HEK293 (cell line): Measurements from ENCODE around the gene MCM3AP.

Source experiments
- GLI4 ChIP-seq: fragments of 450-650 bp; formaldehyde crosslinking; IDR thresholded peaks from 2 replicates; pipeline ENCODE4 v1.5.1; 2016; ENCODE audit warnings: missing biosample characterization, missing genetic modification characterization
- INSM2 ChIP-seq: fragments of 450-650 bp; formaldehyde crosslinking; IDR thresholded peaks from 2 replicates; pipeline ENCODE4 v1.5.1; 2016; ENCODE audit warnings: missing biosample characterization, missing genetic modification characterization
- KLF10 ChIP-seq: fragments of 450-650 bp; IDR thresholded peaks from 2 replicates; pipeline ENCODE4 v1.5.1; 2018; ENCODE audit warnings: missing biosample characterization, mild to moderate bottlenecking, missing genetic modification characterization
- KLF9 ChIP-seq: fragments of 450-650 bp; formaldehyde crosslinking; IDR thresholded peaks from 2 replicates; pipeline ENCODE4 v1.5.1; 2016; ENCODE audit warnings: missing biosample characterization, missing genetic modification characterization, low read depth
- SALL2 ChIP-seq: fragments of 450-650 bp; formaldehyde crosslinking; IDR thresholded peaks from 2 replicates; pipeline ENCODE4 v1.5.0; 2017; ENCODE audit warnings: missing biosample characterization, mild to moderate bottlenecking, missing genetic modification characterization, borderline replicate concordance
- SCRT2 ChIP-seq: fragments of 450-650 bp; formaldehyde crosslinking; IDR thresholded peaks from 2 replicates; pipeline ENCODE4 v1.5.1; 2016; ENCODE audit warnings: missing biosample characterization, missing genetic modification characterization
- TSHZ1 ChIP-seq: fragments of 450-650 bp; formaldehyde crosslinking; IDR thresholded peaks from 2 replicates; pipeline ENCODE4 v1.5.1; 2016; ENCODE audit warnings: missing biosample characterization, missing genetic modification characterization, borderline replicate concordance
- YY2 ChIP-seq: fragments of 450-650 bp; formaldehyde crosslinking; IDR thresholded peaks from 2 replicates; pipeline ENCODE4 v1.5.1; 2016; ENCODE audit warnings: missing biosample characterization, missing genetic modification characterization
- ZBTB26 ChIP-seq: fragments of 450-650 bp; formaldehyde crosslinking; optimal IDR thresholded peaks from 2 replicates; pipeline ENCODE3; 2016; ENCODE audit warnings: missing biosample characterization, mild to moderate bottlenecking, missing genetic modification characterization
- ZNF121 ChIP-seq: fragments of 450-650 bp; formaldehyde crosslinking; IDR thresholded peaks from 2 replicates; pipeline ENCODE4 v1.5.1; 2016; ENCODE audit warnings: missing biosample characterization, missing genetic modification characterization
- ZNF133 ChIP-seq: fragments of 450-650 bp; formaldehyde crosslinking; IDR thresholded peaks from 2 replicates; pipeline ENCODE4 v1.5.1; 2016; ENCODE audit warnings: missing biosample characterization, missing genetic modification characterization
- ZNF138 ChIP-seq: fragments of 450-650 bp; formaldehyde crosslinking; IDR thresholded peaks from 2 replicates; pipeline ENCODE4 v1.5.1; 2016; ENCODE audit warnings: missing biosample characterization, missing genetic modification characterization, borderline replicate concordance
- ZNF146 ChIP-seq: fragments of 450-650 bp; formaldehyde crosslinking; IDR thresholded peaks from 2 replicates; pipeline ENCODE4 v1.5.1; 2016; ENCODE audit warnings: missing biosample characterization, missing genetic modification characterization
- ZNF155 ChIP-seq: fragments of 450-650 bp; formaldehyde crosslinking; IDR thresholded peaks from 2 replicates; pipeline ENCODE4 v1.5.1; 2016; ENCODE audit warnings: missing biosample characterization, missing genetic modification characterization
- ZNF16 ChIP-seq: fragments of 450-650 bp; formaldehyde crosslinking; IDR thresholded peaks from 2 replicates; pipeline ENCODE4 v1.5.1; 2016; ENCODE audit warnings: low read depth, missing biosample characterization, missing genetic modification characterization
- ZNF221 ChIP-seq: fragments of 450-650 bp; formaldehyde crosslinking; IDR thresholded peaks from 2 replicates; pipeline ENCODE4 v1.5.1; 2017; ENCODE audit warnings: missing biosample characterization, missing genetic modification characterization, borderline replicate concordance
- ZNF223 ChIP-seq: fragments of 450-650 bp; formaldehyde crosslinking; IDR thresholded peaks from 2 replicates; pipeline ENCODE4 v1.5.1; 2016; ENCODE audit warnings: missing biosample characterization, missing genetic modification characterization
- ZNF266 ChIP-seq: fragments of 450-650 bp; formaldehyde crosslinking; IDR thresholded peaks from 2 replicates; pipeline ENCODE4 v1.5.1; 2016; ENCODE audit warnings: missing biosample characterization, missing genetic modification characterization, low read depth
- ZNF302 ChIP-seq: fragments of 450-650 bp; formaldehyde crosslinking; IDR thresholded peaks from 2 replicates; pipeline ENCODE4 v1.5.1; 2016; ENCODE audit warnings: missing biosample characterization, missing genetic modification characterization, low read depth
- ZNF423 ChIP-seq: fragments of 450-650 bp; formaldehyde crosslinking; IDR thresholded peaks from 2 replicates; pipeline ENCODE4 v1.5.1; 2016; ENCODE audit warnings: missing biosample characterization, missing genetic modification characterization
- ZNF449 ChIP-seq: fragments of 450-650 bp; formaldehyde crosslinking; IDR thresholded peaks from 2 replicates; pipeline ENCODE4 v1.5.1; 2017; ENCODE audit warnings: missing biosample characterization, mild to moderate bottlenecking, missing genetic modification characterization, moderate library complexity
- ZNF48 ChIP-seq: fragments of 450-650 bp; formaldehyde crosslinking; IDR thresholded peaks from 2 replicates; pipeline ENCODE4 v1.5.1; 2016; ENCODE audit warnings: missing biosample characterization, missing genetic modification characterization
- ZNF555 ChIP-seq: fragments of 450-650 bp; formaldehyde crosslinking; conservative IDR thresholded peaks from 2 replicates; pipeline ENCODE4 v1.5.1; 2017; ENCODE audit warnings: missing biosample characterization, mild to moderate bottlenecking, missing genetic modification characterization, inconsistent platforms
- ZNF571 ChIP-seq: fragments of 450-650 bp; formaldehyde crosslinking; IDR thresholded peaks from 2 replicates; pipeline ENCODE4 v1.5.0; 2017; ENCODE audit warnings: missing biosample characterization, missing genetic modification characterization
- ZNF610 ChIP-seq: fragments of 450-650 bp; formaldehyde crosslinking; IDR thresholded peaks from 2 replicates; pipeline ENCODE4 v1.5.1; 2016; ENCODE audit warnings: missing biosample characterization, missing genetic modification characterization, borderline replicate concordance
- ZNF623 ChIP-seq: fragments of 450-650 bp; formaldehyde crosslinking; IDR thresholded peaks from 2 replicates; pipeline ENCODE4 v1.5.1; 2016; ENCODE audit warnings: missing biosample characterization, missing genetic modification characterization
- ZNF645 ChIP-seq: fragments of 450-650 bp; formaldehyde crosslinking; IDR thresholded peaks from 2 replicates; pipeline ENCODE4; 2016; ENCODE audit warnings: missing biosample characterization, missing genetic modification characterization
- ZNF654 ChIP-seq: fragments of 450-650 bp; formaldehyde crosslinking; IDR thresholded peaks from 2 replicates; pipeline ENCODE4 v1.5.1; 2016; ENCODE audit warnings: low read depth, missing biosample characterization, missing genetic modification characterization
- ZNF664 ChIP-seq: fragments of 450-650 bp; formaldehyde crosslinking; IDR thresholded peaks from 2 replicates; pipeline ENCODE4 v1.5.1; 2016; ENCODE audit warnings: missing biosample characterization, missing genetic modification characterization
- ZNF747 ChIP-seq: fragments of 450-650 bp; formaldehyde crosslinking; IDR thresholded peaks from 2 replicates; pipeline ENCODE4 v1.5.1; 2016; ENCODE audit warnings: missing biosample characterization, missing genetic modification characterization
- ZNF792 ChIP-seq: fragments of 450-650 bp; formaldehyde crosslinking; IDR thresholded peaks from 2 replicates; pipeline ENCODE4 v1.5.1; 2016; ENCODE audit warnings: missing biosample characterization, missing genetic modification characterization

Gene MCM3AP

GRCh38 chr21:46285761-46286647, 593 bp upstream of the MCM3AP start, which contains the start of gene YBEY (continued):
- peak; percentile 76 for TF ChIP-seq ZNF121 (tag by site-specific recombination)
- peak; percentile 41; the same call in 1 of the 2 replicates for TF ChIP-seq ZNF221 (tag by site-specific recombination)
- no peak for TF ChIP-seq SALL2 (tag by site-specific recombination)
- TF ChIP-seq ZBTB26 (tag by site-specific recombination): peak; percentile 96
- no peak for TF ChIP-seq SCRT2 (tag by site-specific recombination)
- 0 out of 2 replicates have a peak, but pooled peaks have one; percentile 14 for TF ChIP-seq ZNF664
- no peak for TF ChIP-seq ZNF555 (tag by site-specific recombination)
- TF ChIP-seq ZNF266: peak; percentile 30; the same call in 1 of the 2 replicates
- TF ChIP-seq ZNF423: peak; percentile 55; the same call in 1 of the 2 replicates
- TF ChIP-seq KLF9 (tag by site-specific recombination): peak; percentile 86
- TF ChIP-seq GLI4 (tag by site-specific recombination): peak; percentile 87
- TF ChIP-seq ZNF16 (tag by site-specific recombination): no peak
- no peak for TF ChIP-seq ZNF155 (tag by site-specific recombination)
- no peak for TF ChIP-seq ZNF302 (tag by site-specific recombination)
- TF ChIP-seq ZNF645: no peak
- TF ChIP-seq KLF10 (tag by site-specific recombination): peak; percentile 82
- TF ChIP-seq ZNF792 (tag by site-specific recombination): no peak
- no peak for TF ChIP-seq ZNF138 (tag by site-specific recombination)
- no peak for TF ChIP-seq ZNF48
- no peak for TF ChIP-seq ZNF571 (tag by site-specific recombination)
- 0 out of 2 replicates have a peak, but pooled peaks have one; percentile 10 for TF ChIP-seq ZNF449 (tag by site-specific recombination)
- TF ChIP-seq ZNF747 (tag by site-specific recombination): no peak
- peak; percentile 40; the same call in 1 of the 2 replicates for TF ChIP-seq ZNF623 (tag by site-specific recombination)
- no peak for TF ChIP-seq ZNF133 (tag by site-specific recombination)
- no peak for TF ChIP-seq ZNF654 (tag by site-specific recombination)
- no peak for TF ChIP-seq ZNF223
- TF ChIP-seq INSM2: peak; percentile 73; the same call in 1 of the 2 replicates
- peak; percentile 92; the same call in 1 of the 2 replicates for TF ChIP-seq ZNF610 (tag by site-specific recombination)
- peak; percentile 77 for TF ChIP-seq ZNF146 (tag by site-specific recombination)
- TF ChIP-seq YY2 (tag by site-specific recombination): no peak
- peak; percentile 66; the same call in 1 of the 2 replicates for TF ChIP-seq TSHZ1 (tag by site-specific recombination)
